Stomach (tissue), 4 donors: ENCODE measurements around the gene NOBOX.

Experiments used
- CTCF ChIP-seq, 7 experiments: fragments of 450-650 bp in 4 of 7; fragments of 200-600 bp in 3 of 7; sonication (generic) in 3 of 7; IDR thresholded peaks; one replicate each; pipeline ENCODE4 v1.5.1; 2016 to 2019; ENCODE audit warnings: antibody characterized with exemption in 7 of 7, control low read depth in 2 of 7, mild to moderate bottlenecking in 1 of 7
- POLR2A ChIP-seq, 4 donors: fragments of 450-650 bp; IDR thresholded peaks; one replicate each; pipeline ENCODE4 v1.6.1; 2016; ENCODE audit warnings: antibody characterized with exemption in 4 of 4, control low read depth in 2 of 4, mild to moderate bottlenecking in 1 of 4, moderate library complexity in 1 of 4
- POLR2AphosphoS5 ChIP-seq, 3 donors: sonication (generic); formaldehyde crosslinking; IDR thresholded peaks; one replicate each; pipeline ENCODE4 v1.6.1; 2016; ENCODE audit warnings: antibody characterized with exemption in 3 of 3

GRCh38 chr7:144401490-144401889, 2.0 kb downstream of the NOBOX start:
- TF ChIP-seq CTCF (IDR thresholded peaks at IDR 0.05) (no peak), POLR2AphosphoS5 (IDR thresholded peaks at IDR 0.05) (no peak), POLR2A (IDR thresholded peaks at IDR 0.05) (no peak)
